ENCODE results near the gene GRIN3B. TPM values are rescaled to one million over a fixed set of nuclear protein-coding genes. Genes with fewer than 3 reads are reported as not detected.
A peak's percentile ranks its signal among the peaks of the same experiment; 100 is the strongest.

Gene GRIN3B
- total and polyA plus RNA-seq, 10 of the 15 experiments (the other 5 are each of a cell fraction or from before 2014, with no cell fraction given), result 0.15 TPM; not detected in 9

GRCh38 chr19:1040476-1041271 lies 40.5 kb downstream of the GRIN3B start:
- no TSS peak for BruUV-seq (replicated peaks)
- TF ChIP-seq SP1 (IDR thresholded peaks at IDR 0.05; ENCODE audit: low read depth, low read length) (peak; percentile 99), SPI1 (IDR thresholded peaks at IDR 0.05; ENCODE audit: borderline replicate concordance, insufficient read depth, low read depth, low read length) (no peak), LARP7 (IDR thresholded peaks at IDR 0.05) (0 out of 2 replicates have a peak, but pooled peaks have one; percentile 62), CUX1 (IDR thresholded peaks at IDR 0.05; ENCODE audit: insufficient replicate concordance, low read depth, low read length) (no peak), CBX5 (IDR thresholded peaks at IDR 0.05; ENCODE audit: low read depth) (no peak), NFXL1 (IDR thresholded peaks at IDR 0.05; ENCODE audit: borderline replicate concordance) (no peak), WRNIP1 (IDR thresholded peaks at IDR 0.05; ENCODE audit: borderline replicate concordance, low read depth, low read length) (no peak), EGR1 (IDR thresholded peaks at IDR 0.05; ENCODE audit: borderline replicate concordance in 1 of 2, low read depth in 2 of 2, low read length in 2 of 2) (no peak), CHD1 (IDR thresholded peaks at IDR 0.05; ENCODE audit: low read depth, low read length) (no peak), ESRRA (IDR thresholded peaks at IDR 0.05; ENCODE audit: low read length) (no peak), TARDBP (IDR thresholded peaks at IDR 0.05; ENCODE audit: borderline replicate concordance) (no peak), SREBF2 (IDR thresholded peaks at IDR 0.05; ENCODE audit: low read length) (no peak), ZNF274 (IDR thresholded peaks at IDR 0.05; ENCODE audit: insufficient read depth, insufficient read length) (no peak), RELA (IDR thresholded peaks at IDR 0.05; ENCODE audit: borderline replicate concordance, partially characterized antibody) (no peak), CREM (IDR thresholded peaks at IDR 0.05; ENCODE audit: low read depth) (peak; percentile 62), POLR2AphosphoS2 (IDR thresholded peaks at IDR 0.05; ENCODE audit: low read depth, low read length) (no peak), PAX8 (IDR thresholded peaks at IDR 0.05) (no peak), NR2F1 (conservative IDR thresholded peaks at IDR 0.05) (peak; percentile 77), RB1 (IDR thresholded peaks at IDR 0.05; ENCODE audit: borderline replicate concordance) (no peak), MTA3 (IDR thresholded peaks at IDR 0.05; ENCODE audit: borderline replicate concordance, low read length) (no peak), KDM1A (IDR thresholded peaks at IDR 0.05; ENCODE audit: borderline replicate concordance) (no peak)

More at GRCh38 chr19:1040476-1041271, 40.5 kb downstream of the GRIN3B start:
- POLR2A ChIA-PET, result interaction anchor here (0.8 to 6.3 kb wide), 9 partner anchors 8 to 146 kb away, joined by 3 to 83 read pairs (median 6); partner anchors contain the start of genes ARHGAP45, CNN2 and RNU6-2
- Histone ChIP-seq H3K27ac (ENCODE audit: control insufficient read depth, insufficient read depth) (peak overlapping the region; percentile 36), H2AFZ (ENCODE audit: control insufficient read depth, low read depth, low read length) (peak overlapping the region; percentile 71), H3K9me3 (replicated peaks; ENCODE audit: control insufficient read depth, insufficient read depth, low read length) (no peaks in the 10 kb centered on the region; the same call in 2 of the 3 replicates), H3K36me3 (ENCODE audit: control insufficient read depth in 2 of 2, insufficient read depth in 2 of 2, low read length in 1 of 2) (peaks cover 7 to 8% of the 10 kb centered on the region in 2 experiments; a peak in 3 of 4 replicates), H3K27me3 (replicated peaks in 1 of 2; ENCODE audit: control insufficient read depth in 2 of 2, insufficient read depth in 2 of 2, low read length in 1 of 2) (no peaks in the 10 kb centered on the region), H3K4me2 (ENCODE audit: control insufficient read depth, insufficient read depth) (peak overlapping the region; percentile 73), H4K20me1 (ENCODE audit: control insufficient read depth, insufficient read depth) (no peaks in the 10 kb centered on the region), H3K4me3 (peak overlapping the region; percentile 79), H3K9ac (ENCODE audit: control insufficient read depth, insufficient read depth, low read length) (peak overlapping the region; percentile 81), H3K4me1 (ENCODE audit: control insufficient read depth, insufficient read depth, low read length) (peaks cover 38% of the 10 kb centered on the region), H3K79me2 (ENCODE audit: control insufficient read depth, insufficient read depth, low read length) (peaks cover 3% of the 10 kb centered on the region; the same call in 1 of the 2 replicates)
- CTCF ChIA-PET, result interaction anchor here (0.8 to 2.3 kb wide), 8 partner anchors 17 to 204 kb away, joined by 3 to 10 read pairs (median 3); no protein-coding TSS in a partner anchor
- in situ Hi-C loops (cut with MboI) (no loop called here), intact Hi-C loops (cut with micrococcal nuclease; ENCODE audit: unreplicated experiment) (loop anchor here (2.0 kb wide), 1 partner anchor 22 kb away; no protein-coding TSS in a partner anchor)
- SMC1A ChIA-PET (ENCODE audit: uncharacterized antibody, unreplicated experiment), result interaction anchor here (0.9 to 5.9 kb wide), 4 partner anchors 12 to 93 kb away, joined by 3 to 22 read pairs (median 6); partner anchors contain the start of gene CNN2
- peak; percentile 75 for ATAC-seq
- under 1% methylated on average over 27 of the region's 27 CpGs for WGBS (ENCODE audit: insufficient coverage, insufficient replicate concordance, low lambda C conversion rate, missing lambda C conversion rate)
- RAD21 ChIA-PET (ENCODE audit: unreplicated experiment), result interaction anchor here (0.8 to 4.5 kb wide), 9 partner anchors 12 to 73 kb away, joined by 3 to 39 read pairs (median 4); partner anchors contain the start of genes ARHGAP45 and CNN2
- peak; percentile 99 for FAIRE-seq
- DNase-seq (ENCODE audit: low read depth, low spot score), result peak; percentile 84

All from GM12878 (cell line).